PC-3 (cell line): ENCODE data around the gene B4GALT3. TPM values are rescaled to one million over a fixed set of nuclear protein-coding genes. Genes with fewer than 3 reads are reported as not detected.
A peak's percentile ranks its signal among the peaks of the same experiment; 100 is the strongest.

Experiments used
- ATAC-seq: fragments of 200-7000 bp; cut with Tn5 transposase; 2 replicates; pipeline ENCODE4 v1.9.1; 2020; ENCODE audit warnings: mild to moderate bottlenecking, moderate library complexity
- BruUV-seq: library from RNA; stranded (reverse); fragments of 400-500 nt; replicated peaks from 2 replicates; lab custom pipeline; 2021; lab: Mats Ljungman, UMichigan
- CTCF ChIA-PET: fragments of 300-600 bp; sonication (Branson Sonifier 250); formaldehyde crosslinking; loops from one replicate; lab custom pipeline; 2022; ENCODE audit warnings: antibody characterized with exemption; lab: Charles Lee
- POLR2A ChIA-PET: fragments of 300-600 bp; sonication (Branson Sonifier 250); formaldehyde crosslinking; loops from one replicate; lab custom pipeline; 2022; ENCODE audit warnings: antibody characterized with exemption; ENCODE audit not compliant: unreplicated experiment; lab: Charles Lee
- DNase-seq: peaks from one replicate; pipeline ENCODE4 v3.0.0-alpha.2; 2015
- H2AFZ ChIP-seq: fragments of 300-600 bp; sonication (generic); 2 replicates; pipeline ENCODE4 v1.6.0; 2016; ENCODE audit warnings: antibody characterized with exemption, low read length
- H3F3A ChIP-seq: fragments of 300-600 bp; sonication (generic); one replicate; pipeline ENCODE4 v1.6.0; 2017; ENCODE audit warnings: antibody characterized with exemption, low read length, control low read depth, mild to moderate bottlenecking; ENCODE audit not compliant: unreplicated experiment
- H3K27ac ChIP-seq: fragments of 300-600 bp; sonication (generic); 2 replicates; pipeline ENCODE4 v1.5.1; 2016; ENCODE audit warnings: mild to moderate bottlenecking, low read length
- H3K27me3 ChIP-seq: fragments of 300-600 bp; sonication (generic); 2 replicates; pipeline ENCODE4 v1.6.1; 2016; ENCODE audit warnings: low read length, mixed read lengths
- H3K36me3 ChIP-seq: fragments of 300-600 bp; sonication (generic); 2 replicates; pipeline ENCODE4 v1.6.1; 2016; ENCODE audit warnings: low read depth, mixed run types, low read length, mixed read lengths
- H3K4me1 ChIP-seq: fragments of 300-600 bp; sonication (generic); 2 replicates; pipeline ENCODE4 v1.5.1; 2016; ENCODE audit warnings: low read length; ENCODE audit not compliant: insufficient read depth
- H3K4me2 ChIP-seq: fragments of 300-600 bp; sonication (generic); 2 replicates; pipeline ENCODE4 v1.6.0; 2016; ENCODE audit warnings: low read length
- H3K4me3 ChIP-seq: fragments of 300-600 bp; sonication (generic); 2 replicates; pipeline ENCODE4 v1.5.1; 2016; ENCODE audit warnings: mild to moderate bottlenecking, low read length, mixed read lengths
- H3K79me2 ChIP-seq: fragments of 300-600 bp; sonication (generic); 2 replicates; pipeline ENCODE4 v1.6.1; 2017; ENCODE audit warnings: low read length, mixed read lengths
- H3K9ac ChIP-seq: fragments of 300-600 bp; sonication (generic); 2 replicates; pipeline ENCODE4 v1.6.0; 2016; ENCODE audit warnings: mild to moderate bottlenecking, low read length
- H3K9me2 ChIP-seq: fragments of 300-600 bp; sonication (generic); replicated peaks from 2 replicates; pipeline ENCODE4 v1.6.1; 2016; ENCODE audit warnings: mixed run types, low read length, mixed read lengths
- H3K9me3 ChIP-seq: fragments of 300-600 bp; sonication (generic); 2 replicates; pipeline ENCODE4 v1.6.1; 2016; ENCODE audit warnings: low read length, mixed read lengths
- H4K20me1 ChIP-seq: fragments of 300-600 bp; sonication (generic); 2 replicates; pipeline ENCODE4 v1.6.1; 2016; ENCODE audit warnings: low read length, mixed read lengths
- EZH2 ChIP-seq: fragments of 300-600 bp; sonication (generic); IDR thresholded peaks from one replicate; pipeline ENCODE4 v1.6.1; 2017; ENCODE audit warnings: antibody characterized with exemption, mild to moderate bottlenecking, low read length; ENCODE audit not compliant: unreplicated experiment
- EZH2phosphoT487 ChIP-seq: fragments of 300-600 bp; sonication (generic); IDR thresholded peaks from 2 replicates; pipeline ENCODE4 v1.6.1; 2018; ENCODE audit warnings: mild to moderate bottlenecking, antibody characterized with exemption, low read length, borderline replicate concordance
- intact Hi-C: fragments of 100-400 bp; cut with micrococcal nuclease; formaldehyde crosslinking; loops from 2 replicates; pipeline ENCODE4 v1.9.0; 2023
- total RNA-seq: library from RNA; depleted of rRNA; stranded (reverse); fragments of >200 nt; gene quantifications from 2 replicates; pipeline ENCODE4 v1.2.3, GENCODE V29; 2014
- TF ChIP-seq, protein P1 (sequence below): fragments of 300-600 bp; sonication (generic); conservative IDR thresholded peaks from 2 replicates; pipeline ENCODE4 v1.5.1; 2017; ENCODE audit warnings: antibody characterized with exemption, low read depth, mild to moderate bottlenecking, low read length

The B4GALT3 gene
- total RNA-seq, 1 experiment from 2014 or later: 85.4 TPM

DNA sequence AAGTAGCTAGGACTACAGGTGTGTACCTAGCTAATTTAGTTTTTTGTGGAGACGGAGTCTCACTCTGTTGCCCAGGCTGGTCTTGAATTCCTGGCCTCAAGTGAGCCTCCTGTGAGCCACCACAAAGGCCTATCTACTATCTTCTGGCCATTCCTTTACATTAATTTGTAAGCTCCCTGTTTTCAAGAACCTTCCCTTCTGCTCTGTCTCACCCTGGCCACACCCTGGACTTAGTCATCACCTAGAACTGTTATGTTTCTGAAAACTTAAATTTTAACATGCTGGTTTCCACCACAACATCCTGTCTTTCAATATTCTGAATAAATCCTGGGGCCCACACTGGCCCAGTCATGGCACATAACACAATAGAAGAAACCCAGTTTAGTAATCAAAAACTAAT is 4.9 kb upstream of the B4GALT3 start:
- Histone ChIP-seq H3K79me2 (peaks cover under 1% of the 10 kb centered on the region), H3K27me3 (no peaks in the 10 kb centered on the region), H3K27ac (peak overlapping the region; percentile 54), H3K4me2 (peak overlapping the region; percentile 18), H2AFZ (peak overlapping the region; percentile 42), H3K9ac (no peak overlapping the region), H3F3A (no peaks in the 10 kb centered on the region), H3K36me3 (no peaks in the 10 kb centered on the region), H3K4me3 (no peak overlapping the region), H3K4me1 (peaks cover 22% of the 10 kb centered on the region), H3K9me3 (no peaks in the 10 kb centered on the region), H4K20me1 (no peaks in the 10 kb centered on the region), H3K9me2 (no peaks in the 10 kb centered on the region)
- ChIA-PET POLR2A (interaction anchor here (0.5 to 1.0 kb wide), 4 partner anchors 10 to 230 kb away, joined by 3 to 12 read pairs (median 3); no protein-coding TSS in a partner anchor), CTCF (interaction anchor here (0.6 to 1.5 kb wide), 4 partner anchors 9 to 200 kb away, joined by 3 to 11 read pairs (median 3); partner anchors contain the start of genes NDUFS2 and TOMM40L)
- DNase-seq (peak; percentile 77), ATAC-seq (peak; percentile 78)
- TF ChIP-seq EZH2: no peak
- TF ChIP-seq EZH2phosphoT487: no peak
- TF ChIP-seq, protein P1, sequence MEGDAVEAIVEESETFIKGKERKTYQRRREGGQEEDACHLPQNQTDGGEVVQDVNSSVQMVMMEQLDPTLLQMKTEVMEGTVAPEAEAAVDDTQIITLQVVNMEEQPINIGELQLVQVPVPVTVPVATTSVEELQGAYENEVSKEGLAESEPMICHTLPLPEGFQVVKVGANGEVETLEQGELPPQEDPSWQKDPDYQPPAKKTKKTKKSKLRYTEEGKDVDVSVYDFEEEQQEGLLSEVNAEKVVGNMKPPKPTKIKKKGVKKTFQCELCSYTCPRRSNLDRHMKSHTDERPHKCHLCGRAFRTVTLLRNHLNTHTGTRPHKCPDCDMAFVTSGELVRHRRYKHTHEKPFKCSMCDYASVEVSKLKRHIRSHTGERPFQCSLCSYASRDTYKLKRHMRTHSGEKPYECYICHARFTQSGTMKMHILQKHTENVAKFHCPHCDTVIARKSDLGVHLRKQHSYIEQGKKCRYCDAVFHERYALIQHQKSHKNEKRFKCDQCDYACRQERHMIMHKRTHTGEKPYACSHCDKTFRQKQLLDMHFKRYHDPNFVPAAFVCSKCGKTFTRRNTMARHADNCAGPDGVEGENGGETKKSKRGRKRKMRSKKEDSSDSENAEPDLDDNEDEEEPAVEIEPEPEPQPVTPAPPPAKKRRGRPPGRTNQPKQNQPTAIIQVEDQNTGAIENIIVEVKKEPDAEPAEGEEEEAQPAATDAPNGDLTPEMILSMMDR: no peak
- BruUV-seq: no TSS peak
- intact Hi-C loops: loop anchor here (10.0 kb wide), 1 partner anchor 563 kb away; the partner anchor contains the start of gene DUSP12

DNA sequence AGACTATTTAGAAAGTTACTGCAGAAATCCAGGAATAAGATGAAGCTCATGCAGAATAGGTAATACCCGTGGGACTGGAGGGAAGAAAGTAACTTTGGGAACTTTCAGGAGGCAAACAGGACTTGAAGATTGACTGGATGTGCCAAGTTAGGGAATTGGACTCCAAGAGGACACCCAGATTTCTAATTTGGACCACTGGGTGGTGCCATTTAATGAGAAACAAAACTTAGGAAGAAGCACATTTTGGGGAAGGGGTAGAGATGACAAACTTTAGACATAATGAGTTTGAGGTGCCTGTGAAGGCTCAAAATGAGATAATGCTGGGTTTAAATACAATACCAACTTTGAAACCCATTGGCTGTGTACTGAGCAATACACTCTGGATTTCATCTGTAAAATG is 3.3 kb upstream of the B4GALT3 start:
- intact Hi-C loops: loop anchor here (10.0 kb wide), 1 partner anchor 564 kb away; the partner anchor contains the start of gene DUSP12
- Histone ChIP-seq H3K4me3 (no peak overlapping the region), H2AFZ (no peak overlapping the region), H3K79me2 (peaks cover 16% of the 10 kb centered on the region), H3K9ac (no peak overlapping the region), H3K9me3 (no peaks in the 10 kb centered on the region), H3K4me2 (no peak overlapping the region), H3K36me3 (no peaks in the 10 kb centered on the region), H3F3A (no peaks in the 10 kb centered on the region), H3K27me3 (no peaks in the 10 kb centered on the region), H3K27ac (no peak overlapping the region), H4K20me1 (no peaks in the 10 kb centered on the region), H3K4me1 (peaks cover 32% of the 10 kb centered on the region), H3K9me2 (no peaks in the 10 kb centered on the region)
- BruUV-seq: no TSS peak
- DNase-seq: peak; percentile 57
- TF ChIP-seq EZH2phosphoT487 (no peak), EZH2 (no peak)
- TF ChIP-seq, protein P1: peak; percentile 74
- ChIA-PET POLR2A (no interaction called here), CTCF (interaction anchor here (0.6 kb wide), 1 partner anchor 612 kb away, joined by 3 read pairs; no protein-coding TSS in a partner anchor)
- ATAC-seq: no peak

DNA sequence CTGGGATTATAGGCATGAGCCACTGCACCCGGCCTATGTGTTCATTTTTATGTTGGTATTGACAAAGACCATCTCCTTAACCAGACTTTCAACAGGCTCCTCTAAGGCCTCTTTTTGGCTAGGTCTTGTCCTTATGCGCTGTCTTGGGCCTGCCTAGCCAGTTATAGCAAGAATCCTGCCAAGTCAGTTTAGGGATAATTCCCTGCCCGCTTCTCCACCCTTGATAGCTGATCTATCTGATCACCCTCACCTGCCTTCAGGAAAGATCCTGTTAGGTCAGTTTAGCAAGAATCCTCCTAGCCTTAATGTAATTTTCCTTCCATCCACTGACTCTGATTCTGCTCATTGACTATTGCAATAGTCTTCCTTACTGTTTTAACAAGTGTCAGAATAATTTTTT is 2.4 kb upstream of the B4GALT3 start:
- DNase-seq (no peak), ATAC-seq (no peak)
- TF ChIP-seq EZH2: no peak
- no peak for TF ChIP-seq EZH2phosphoT487
- POLR2A ChIA-PET: no interaction called here
- CTCF ChIA-PET: interaction anchor here (0.5 kb wide), 1 partner anchor 10 kb away, joined by 3 read pairs; no protein-coding TSS in a partner anchor
- Histone ChIP-seq H3K36me3 (peaks cover 7% of the 10 kb centered on the region; the same call in 1 of the 2 replicates), H4K20me1 (no peaks in the 10 kb centered on the region), H3K9ac (no peak overlapping the region), H3K9me3 (no peaks in the 10 kb centered on the region), H3K27me3 (no peaks in the 10 kb centered on the region), H3K4me2 (no peak overlapping the region), H3K27ac (no peak overlapping the region), H3K4me3 (no peak overlapping the region), H3K4me1 (peaks cover 33% of the 10 kb centered on the region), H3F3A (no peaks in the 10 kb centered on the region), H3K9me2 (no peaks in the 10 kb centered on the region), H2AFZ (no peak overlapping the region), H3K79me2 (peaks cover 19% of the 10 kb centered on the region)
- no TSS peak for BruUV-seq
- intact Hi-C loops: loop anchor here (10.0 kb wide), 1 partner anchor 565 kb away; the partner anchor contains the start of gene DUSP12
